Activated CD4-positive, alpha-beta T cell treated with anti-CD3 and anti-CD28 coated beads, Interleukin-2, amount 50 U/mL, for 4 hours (primary cell): ENCODE measurements around the gene ELSPBP1.
A peak's percentile ranks its signal among the peaks of the same experiment; 100 is the strongest.
"Not testable (repeated sequence)": the region's sequence is repeated elsewhere in the genome, so short reads cannot be mapped to it uniquely, and the experiment has no call there.

Experiments used
- DNase-seq, 2 experiments: peaks; one replicate each; pipeline ENCODE4 v3.0.0-alpha.2; 2020

The ELSPBP1 gene

GRCh38 chr19:47994209-47994802 lies at the start of gene ELSPBP1:
ELSPBP1 (plus strand) TSS chr19:47994632; CDS start chr19:48008668, 14,036 bp downstream.
- DNase-seq, result no peak

- DNase-seq, result not testable (repeated sequence)
Observed at GRCh38 chr19:47949852-47950521, 44.4 kb upstream of the ELSPBP1 start.

GRCh38 chr19:47952132-47952531 lies 42.3 kb upstream of the ELSPBP1 start:
- not testable (repeated sequence) for DNase-seq

GRCh38 chr19:47955936-47956335 lies 38.5 kb upstream of the ELSPBP1 start:
- peak in 1 of 2 experiments; percentile 7 for DNase-seq

GRCh38 chr19:47973529-47973928 lies 20.9 kb upstream of the ELSPBP1 start:
- no peak for DNase-seq

GRCh38 chr19:47991191-47991808 lies 3.1 kb upstream of the ELSPBP1 start:
- no peak for DNase-seq

- DNase-seq, result no peak
Observed at GRCh38 chr19:47992070-47992469, 2.4 kb upstream of the ELSPBP1 start, which contains the start of gene BSPH1. BSPH1 (minus strand) TSS chr19:47992170; CDS start chr19:47992081, 89 bp downstream.

- DNase-seq, result no peak
Observed at GRCh38 chr19:47996230-47996727, 1.8 kb downstream of the ELSPBP1 start.

- DNase-seq, result no peak
Observed at GRCh38 chr19:47998800-47999199, 4.4 kb downstream of the ELSPBP1 start.

GRCh38 chr19:48000846-48001245 lies 6.4 kb downstream of the ELSPBP1 start:
- DNase-seq, result no peak

GRCh38 chr19:48004236-48004635 lies 9.8 kb downstream of the ELSPBP1 start:
- no peak for DNase-seq

GRCh38 chr19:48006762-48007161 lies 12.3 kb downstream of the ELSPBP1 start:
- DNase-seq, result no peak

- DNase-seq, result no peak
Observed at GRCh38 chr19:48010932-48011758, 16.7 kb downstream of the ELSPBP1 start.

GRCh38 chr19:48020686-48021085 lies 26.3 kb downstream of the ELSPBP1 start:
- DNase-seq, result no peak

GRCh38 chr19:48023011-48023410 lies 28.6 kb downstream of the ELSPBP1 start:
- no peak for DNase-seq

GRCh38 chr19:48023518-48023917 lies 29.1 kb downstream of the ELSPBP1 start:
- no peak for DNase-seq

GRCh38 chr19:48025480-48025879 lies 31.0 kb downstream of the ELSPBP1 start:
- no peak for DNase-seq

- DNase-seq, result no peak
Observed at GRCh38 chr19:48029431-48029830, 35.0 kb downstream of the ELSPBP1 start.

- no peak for DNase-seq
Observed at GRCh38 chr19:48030073-48030472, 35.6 kb downstream of the ELSPBP1 start.

GRCh38 chr19:48033604-48034003 lies 39.2 kb downstream of the ELSPBP1 start:
- DNase-seq, result no peak

- no peak for DNase-seq
Observed at GRCh38 chr19:48036765-48037164, 42.3 kb downstream of the ELSPBP1 start.

GRCh38 chr19:48041877-48042580 lies 47.6 kb downstream of the ELSPBP1 start:
- DNase-seq, result no peak
